Liver (tissue), 3 donors: ENCODE measurements around the gene SYNPO.

ENCODE experiments used
- CTCF ChIP-seq: fragments of 150-350 bp; IDR thresholded peaks from 2 replicates; pipeline ENCODE4 v1.5.1; 2017; ENCODE audit warnings: improper control_type of control experiment, low read depth, low read length; ENCODE audit not compliant: missing input control
- FOXA1 ChIP-seq: IDR thresholded peaks from 2 replicates; pipeline ENCODE4 v1.6.1; 2016; ENCODE audit warnings: antibody characterized with exemption
- MAX ChIP-seq: IDR thresholded peaks from 2 replicates; pipeline ENCODE4 v1.6.1; 2016; ENCODE audit warnings: antibody characterized with exemption
- RXRA ChIP-seq, 2 donors: IDR thresholded peaks; 2 replicates each; pipeline ENCODE4 v1.6.1; 2017 to 2018; ENCODE audit warnings: antibody characterized with exemption in 2 of 2, mild to moderate bottlenecking in 1 of 2
- YY1 ChIP-seq: IDR thresholded peaks from 2 replicates; pipeline ENCODE4 v1.6.1; 2016; ENCODE audit warnings: antibody characterized with exemption, mild to moderate bottlenecking
- donor health status: healthy.
- donor health status: healthy.

GRCh38 chr5:150656191-150657132, 16.0 kb downstream of the SYNPO start:
- TF ChIP-seq CTCF (peak; percentile 64), YY1 (no peak), RXRA (IDR thresholded peaks at IDR 0.05) (no peak), MAX (no peak), FOXA1 (no peak)
